Cardiac fibroblast (primary cell): ENCODE data around the gene CRADD.
"Not testable (repeated sequence)": the region's sequence is repeated elsewhere in the genome, so short reads cannot be mapped to it uniquely, and the experiment has no call there.

Source experiments
- DNase-seq, 2 donors: peaks; one replicate each; pipeline versions ENCODE4 v3.0.0 to v3.0.0-alpha.2; 2010; ENCODE audit warnings: low read depth in 2 of 2
- H3K4me3 ChIP-seq, 2 donors: replicated peaks in 1 of 2; 1 replicate in 1 of 2; 2 replicates in 1 of 2; pipeline ENCODE4 v1.5.1; 2011; ENCODE audit warnings: low read depth in 2 of 2, low read length in 2 of 2, mild to moderate bottlenecking in 2 of 2, moderate library complexity in 1 of 2
- CTCF ChIP-seq: IDR thresholded peaks from one replicate; pipeline ENCODE4 v1.5.1; 2011; ENCODE audit warnings: low read depth, mild to moderate bottlenecking, low read length, inconsistent platforms

CRADD gene

GRCh38 chr12:93918900-93919299 lies 241.7 kb downstream of the CRADD start:
- TF ChIP-seq CTCF, result no peak
- DNase-seq, result no peak
- no peak overlapping the region for H3K4me3 ChIP-seq

- no peak for TF ChIP-seq CTCF
- H3K4me3 ChIP-seq, result no peak overlapping the region
- no peak for DNase-seq
These were observed 244.3 kb downstream of the CRADD start for GRCh38 chr12:93921521-93921920.

- DNase-seq, result peak in 1 of 2 donors; percentile 86
- no peak overlapping the region for H3K4me3 ChIP-seq
- no peak for TF ChIP-seq CTCF
These were observed 245.4 kb downstream of the CRADD start for GRCh38 chr12:93922583-93923006.

- no peak for DNase-seq
- no peak for TF ChIP-seq CTCF
- H3K4me3 ChIP-seq, result no peak overlapping the region
These were observed 247.2 kb downstream of the CRADD start for GRCh38 chr12:93924367-93924766.

- no peak for TF ChIP-seq CTCF
- no peak for DNase-seq
- no peak overlapping the region for H3K4me3 ChIP-seq
These were observed 248.5 kb downstream of the CRADD start for GRCh38 chr12:93925585-93926205.

- no peak for DNase-seq
- no peak overlapping the region for H3K4me3 ChIP-seq
These were observed 249.1 kb downstream of the CRADD start for GRCh38 chr12:93926237-93926636.

GRCh38 chr12:93929081-93929480 lies 251.9 kb downstream of the CRADD start:
- not testable (repeated sequence) for H3K4me3 ChIP-seq, DNase-seq

More at GRCh38 chr12:93926237-93926636, 249.1 kb downstream of the CRADD start:
- TF ChIP-seq CTCF, result no peak
